K562 (cell line): ENCODE measurements around the gene ZDHHC8. TPM values are rescaled to one million over a fixed set of nuclear protein-coding genes. Genes with fewer than 3 reads are reported as not detected.

Experiments used
- BRCA1 ChIP-seq, 2 experiments: fragments of 450-650 bp in 1 of 2; sonication (generic) in 1 of 2; formaldehyde crosslinking in 1 of 2; IDR thresholded peaks; 2 replicates each; pipeline versions ENCODE4 v1.5.0 to v1.6.1; 2017 to 2020; ENCODE audit warnings: mild to moderate bottlenecking in 1 of 2, missing genetic modification reagents in 1 of 2
- CCAR2 ChIP-seq: fragments of 200-400 bp; formaldehyde crosslinking; IDR thresholded peaks from 2 replicates; pipeline ENCODE4 v1.6.1; 2017; ENCODE audit warnings: mild to moderate bottlenecking, low read depth, low read length
- CTCF ChIP-seq, 3 experiments: IDR thresholded peaks in 2 of 3; conservative IDR thresholded peaks in 1 of 3; 2 replicates each; pipeline ENCODE4 v1.5.1; 2011 to 2012; ENCODE audit warnings: low read length in 3 of 3, mild to moderate bottlenecking in 3 of 3, control low read depth in 2 of 3, improper control_type of control experiment in 1 of 3, inconsistent platforms in 1 of 3, low read depth in 1 of 3, mixed read lengths in 1 of 3, moderate library complexity in 1 of 3; ENCODE audit not compliant: insufficient read depth in 2 of 3
- GTF2A2 ChIP-seq: IDR thresholded peaks from 2 replicates; pipeline ENCODE4 v1.6.1; 2016; ENCODE audit warnings: mild to moderate bottlenecking, missing genetic modification characterization, missing compliant biosample characterization
- HDAC1 ChIP-seq, 2 experiments: fragments of 450-650 bp; IDR thresholded peaks; 2 replicates each; pipeline ENCODE4 v1.6.1; 2016 to 2017; ENCODE audit warnings: inconsistent platforms in 1 of 2, mild to moderate bottlenecking in 1 of 2, moderate library complexity in 1 of 2
- HNRNPLL ChIP-seq: fragments of 200-400 bp; formaldehyde crosslinking; IDR thresholded peaks from 2 replicates; pipeline ENCODE4 v1.6.1; 2017; ENCODE audit warnings: low read length, low read depth, mild to moderate bottlenecking; ENCODE audit not compliant: poor library complexity, severe bottlenecking
- JUNB ChIP-seq: fragments of 450-650 bp; formaldehyde crosslinking; conservative IDR thresholded peaks from 2 replicates; pipeline ENCODE4 v1.4.0; 2020; ENCODE audit warnings: mild to moderate bottlenecking
- MTF1 ChIP-seq: fragments of 250-450 bp; sonication (Bioruptor Pico); IDR thresholded peaks from 2 replicates; pipeline ENCODE4 v1.9.0; 2021; ENCODE audit warnings: moderate library complexity, mild to moderate bottlenecking, inconsistent platforms, borderline replicate concordance
- SMAD2 ChIP-seq: fragments of 150-350 bp; IDR thresholded peaks from 2 replicates; pipeline ENCODE4 v1.6.1; 2014; ENCODE audit warnings: low read depth, mild to moderate bottlenecking, low read length
- XRCC5 ChIP-seq: fragments of 200-400 bp; formaldehyde crosslinking; IDR thresholded peaks from 2 replicates; pipeline ENCODE4 v1.6.1; 2017; ENCODE audit warnings: low read depth, mild to moderate bottlenecking, low read length
- ZNF347 ChIP-seq: fragments of 450-650 bp; formaldehyde crosslinking; IDR thresholded peaks from 2 replicates; pipeline ENCODE4 v1.4.0; 2020; ENCODE audit warnings: low read depth, mild to moderate bottlenecking, moderate library complexity
- polyA plus RNA-seq, 8 experiments: library from polyadenylated mRNA; depleted of rRNA in 4 of 8; stranded (reverse) in 5 of 8; unstranded in 3 of 8; fragments of >200 nt; fragmentation: Nextera tagmentation in 2 of 8; fragmentation: Illumina TruSeq in 1 of 8; extraction: Ambion mirVana in 2 of 8; extraction: Trizol in 1 of 8; gene quantifications; 2 replicates each; pipeline versions ENCODE4 v1.2.1 to v1.2.3, GENCODE V29; 2011 to 2014; ENCODE audit warnings: inconsistent platforms in 1 of 8, missing spikeins in 1 of 8
- total RNA-seq, 7 experiments: library from RNA; depleted of rRNA in 6 of 7; stranded (reverse); fragments of >200 nt in 6 of 7; fragmentation: Illumina TruSeq in 2 of 7; extraction: Trizol in 2 of 7; gene quantifications; 2 replicates each; pipeline versions ENCODE4 v1.2.1 to v1.2.3, GENCODE V29; 2011 to 2021; ENCODE audit warnings: low replicate concordance in 1 of 7

The ZDHHC8 gene
- total and polyA plus RNA-seq, 9 of the 15 experiments (the other 6 are each of a cell fraction or from before 2014, with no cell fraction given) = 0.04 to 109 (median 16.4) TPM

- no peak for TF ChIP-seq JUNB
- TF ChIP-seq SMAD2 = no peak
- no peak for TF ChIP-seq MTF1
- no peak for TF ChIP-seq CCAR2
- no peak for TF ChIP-seq CTCF (IDR thresholded peaks at IDR 0.05 in 2 of 3, conservative IDR thresholded peaks at IDR 0.05 in 1 of 3; ENCODE audit: insufficient read depth in 2 of 3, low read depth in 1 of 3, low read length in 3 of 3)
- no peak for TF ChIP-seq XRCC5
- no peak for TF ChIP-seq ZNF347 (CRISPR knock-in tag)
- TF ChIP-seq GTF2A2 = no peak
- no peak for TF ChIP-seq BRCA1 (IDR thresholded peaks at IDR 0.05)
- TF ChIP-seq BRCA1 (CRISPR knock-in tag; IDR thresholded peaks at IDR 0.05) = 0 out of 2 replicates have a peak, but pooled peaks have one; percentile 45
- TF ChIP-seq HNRNPLL = peak; percentile 9
- no peak for TF ChIP-seq HDAC1 (IDR thresholded peaks at IDR 0.05)
Observed at GRCh38 chr22:20172141-20172613, 40.6 kb downstream of the ZDHHC8 start (continued).
